ENCODE data around the gene ARGLU1. TPM values are rescaled to one million over a fixed set of nuclear protein-coding genes. Genes with fewer than 3 reads are reported as not detected.

The ARGLU1 gene
- total RNA-seq, 1 donor from 2014 or later = 91.5 TPM

GRCh38 chr13:106525865-106526264, 42.1 kb downstream of the ARGLU1 start:
- Mint-ChIP-seq H3K4me1 (ENCODE audit: low read depth) (no peaks in the 10 kb centered on the region), H3K9me3 (no peaks in the 10 kb centered on the region), H3K36me3 (ENCODE audit: low read depth) (no peaks in the 10 kb centered on the region), H3K4me3 (no peak overlapping the region), H3K27ac (no peak overlapping the region), H3K27me3 (ENCODE audit: insufficient read depth) (peaks cover 28% of the 10 kb centered on the region)
- intact Hi-C loops (cut with micrococcal nuclease) = no loop called here
- no peak for DNase-seq (ENCODE audit: low spot score)

DNA sequence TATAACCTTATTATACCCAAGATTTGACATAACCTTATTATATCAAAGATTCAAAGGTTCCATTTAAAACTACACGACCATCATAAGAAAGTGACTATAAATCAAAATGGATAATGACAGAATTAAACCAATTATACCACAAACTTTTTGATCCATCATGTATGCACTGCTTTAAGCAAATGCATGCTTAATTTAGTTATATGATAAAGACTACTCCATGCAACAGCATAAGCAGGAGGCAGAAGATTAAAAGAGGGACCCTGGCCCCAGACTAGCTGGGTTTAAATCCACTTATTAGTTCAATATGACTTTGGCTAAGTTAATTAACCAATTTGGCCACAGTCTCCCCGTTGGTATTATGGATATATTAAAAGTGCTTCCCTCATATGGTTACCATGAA, 43.8 kb downstream of the ARGLU1 start:
- Mint-ChIP-seq H3K27ac (no peak overlapping the region), H3K36me3 (ENCODE audit: low read depth) (no peaks in the 10 kb centered on the region), H3K4me1 (ENCODE audit: low read depth) (no peaks in the 10 kb centered on the region), H3K27me3 (ENCODE audit: insufficient read depth) (peaks cover 18% of the 10 kb centered on the region), H3K4me3 (no peak overlapping the region), H3K9me3 (no peaks in the 10 kb centered on the region)
- intact Hi-C loops (cut with micrococcal nuclease) = no loop called here
- DNase-seq (ENCODE audit: low spot score) = no peak

DNA sequence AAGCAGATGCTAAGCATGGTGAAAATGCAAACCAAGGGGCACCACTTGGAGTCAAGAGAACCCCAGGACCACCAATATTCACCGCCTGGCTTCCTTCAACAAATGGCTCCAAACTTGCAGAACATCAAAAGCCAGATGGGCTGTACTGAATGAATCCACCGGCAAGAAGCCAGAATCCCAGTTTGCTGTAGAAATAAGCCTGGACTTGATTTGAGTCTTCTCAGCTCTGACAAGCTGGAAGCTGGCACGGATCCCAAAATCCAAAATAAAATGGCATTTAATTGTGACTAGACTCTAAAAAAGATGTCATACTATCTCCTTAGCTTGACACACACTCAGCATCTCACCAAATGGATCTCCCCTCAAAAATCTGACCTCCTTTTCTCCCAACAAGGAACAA, 44.4 kb downstream of the ARGLU1 start:
- H3K27ac Mint-ChIP-seq = no peak overlapping the region
- H3K4me3 Mint-ChIP-seq = no peak overlapping the region
- no peaks in the 10 kb centered on the region for H3K36me3 Mint-ChIP-seq (ENCODE audit: low read depth)
- peaks cover 18% of the 10 kb centered on the region for H3K27me3 Mint-ChIP-seq (ENCODE audit: insufficient read depth)
- DNase-seq (ENCODE audit: low spot score) = no peak
- intact Hi-C loops (cut with micrococcal nuclease) = no loop called here
- H3K9me3 Mint-ChIP-seq = no peaks in the 10 kb centered on the region
- H3K4me1 Mint-ChIP-seq (ENCODE audit: low read depth) = no peaks in the 10 kb centered on the region

- no peak overlapping the region for H3K4me3 Mint-ChIP-seq
- no peaks in the 10 kb centered on the region for H3K36me3 Mint-ChIP-seq (ENCODE audit: low read depth)
- no peak for DNase-seq (ENCODE audit: low spot score)
- H3K4me1 Mint-ChIP-seq (ENCODE audit: low read depth) = no peaks in the 10 kb centered on the region
- peaks cover 18% of the 10 kb centered on the region for H3K27me3 Mint-ChIP-seq (ENCODE audit: insufficient read depth)
- no peak overlapping the region for H3K27ac Mint-ChIP-seq
- intact Hi-C loops (cut with micrococcal nuclease) = no loop called here
- H3K9me3 Mint-ChIP-seq = no peaks in the 10 kb centered on the region
Observed at GRCh38 chr13:106522898-106523525, 44.9 kb downstream of the ARGLU1 start.

DNA sequence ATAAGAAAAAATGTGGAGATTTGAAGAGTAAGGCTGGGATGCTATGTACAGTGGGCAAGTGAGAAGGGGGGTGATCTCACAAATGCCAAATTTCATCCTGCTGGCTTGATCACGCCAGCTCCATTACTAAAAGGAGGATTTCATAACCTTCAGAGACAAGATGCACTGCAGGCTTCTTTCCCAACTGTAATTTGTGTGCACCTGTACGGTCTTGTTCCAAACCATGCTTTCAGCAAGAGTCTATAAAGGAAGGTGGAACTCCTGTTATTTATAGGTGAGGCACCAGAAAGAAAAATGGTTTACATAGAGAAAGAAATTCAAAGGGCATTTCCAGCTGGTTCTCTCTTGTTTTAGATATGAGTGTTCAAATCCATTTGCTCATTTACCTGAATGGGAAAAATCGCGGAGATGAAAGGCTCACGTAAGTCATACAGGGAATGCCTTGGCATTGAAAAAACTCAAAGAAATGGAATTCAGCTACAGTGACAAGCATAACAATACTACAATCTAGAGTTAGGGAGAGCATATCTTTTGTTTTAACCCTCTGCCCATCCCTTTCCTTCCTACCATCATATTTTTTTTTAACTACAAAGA, 45.7 kb downstream of the ARGLU1 start:
- no peak overlapping the region for H3K27ac Mint-ChIP-seq
- H3K9me3 Mint-ChIP-seq = no peaks in the 10 kb centered on the region
- H3K4me1 Mint-ChIP-seq (ENCODE audit: low read depth) = no peaks in the 10 kb centered on the region
- no peak for DNase-seq (ENCODE audit: low spot score)
- no peak overlapping the region for H3K4me3 Mint-ChIP-seq
- peaks cover 18% of the 10 kb centered on the region for H3K27me3 Mint-ChIP-seq (ENCODE audit: insufficient read depth)
- no peaks in the 10 kb centered on the region for H3K36me3 Mint-ChIP-seq (ENCODE audit: low read depth)
- intact Hi-C loops (cut with micrococcal nuclease) = no loop called here

GRCh38 chr13:106521095-106521799, 46.7 kb downstream of the ARGLU1 start:
- no peaks in the 10 kb centered on the region for H3K9me3 Mint-ChIP-seq
- no peak for DNase-seq (ENCODE audit: low spot score)
- H3K4me3 Mint-ChIP-seq = no peak overlapping the region
- no peak overlapping the region for H3K27ac Mint-ChIP-seq
- no peaks in the 10 kb centered on the region for H3K36me3 Mint-ChIP-seq (ENCODE audit: low read depth)
- intact Hi-C loops (cut with micrococcal nuclease) = no loop called here
- H3K27me3 Mint-ChIP-seq (ENCODE audit: insufficient read depth) = peaks cover 18% of the 10 kb centered on the region
- no peaks in the 10 kb centered on the region for H3K4me1 Mint-ChIP-seq (ENCODE audit: low read depth)

DNA sequence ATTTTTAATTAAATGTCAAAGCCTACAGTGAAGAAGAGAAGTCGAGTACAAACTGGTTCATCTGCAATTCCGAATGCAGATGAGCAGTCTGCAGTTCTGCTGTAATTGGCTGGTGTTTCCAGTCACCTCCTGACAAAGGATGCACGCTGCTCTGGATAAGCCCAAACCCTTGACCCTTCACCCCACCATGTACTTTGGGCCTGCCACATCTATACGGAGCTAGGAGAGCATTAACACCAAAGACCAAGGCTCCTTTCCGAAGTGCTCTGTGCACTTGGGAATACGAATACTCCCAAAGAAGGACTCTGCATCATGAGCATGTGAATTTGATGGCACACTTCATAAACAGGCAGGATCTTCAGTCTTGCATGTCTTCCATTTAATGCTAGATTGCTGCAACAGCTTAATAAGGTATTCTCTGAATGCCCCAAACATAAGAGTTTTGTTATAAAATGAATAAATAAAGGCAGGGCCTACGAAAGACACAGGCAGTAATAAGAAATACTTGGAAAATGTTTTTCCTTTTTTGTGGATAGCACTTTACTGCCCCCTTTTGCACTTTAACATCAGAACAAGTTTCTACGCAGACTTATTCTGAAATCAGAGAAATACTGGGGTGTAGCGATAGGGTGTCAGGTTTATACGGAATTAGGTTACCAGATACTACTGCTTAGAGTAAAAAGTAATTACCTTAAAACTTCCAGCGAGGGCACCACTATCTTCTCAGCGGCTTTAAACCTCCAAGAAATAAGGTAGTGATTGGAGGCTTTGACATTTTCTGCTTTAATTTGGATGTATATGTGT, 47.5 kb downstream of the ARGLU1 start:
- DNase-seq (ENCODE audit: low spot score) = no peak
- Mint-ChIP-seq H3K4me3 (no peak overlapping the region), H3K4me1 (ENCODE audit: low read depth) (no peaks in the 10 kb centered on the region), H3K27ac (no peak overlapping the region), H3K27me3 (ENCODE audit: insufficient read depth) (peaks cover 18% of the 10 kb centered on the region), H3K9me3 (no peaks in the 10 kb centered on the region), H3K36me3 (ENCODE audit: low read depth) (no peaks in the 10 kb centered on the region)
- intact Hi-C loops (cut with micrococcal nuclease) = no loop called here

GRCh38 chr13:106518512-106518911, 49.4 kb downstream of the ARGLU1 start:
- Mint-ChIP-seq H3K4me1 (ENCODE audit: low read depth) (no peaks in the 10 kb centered on the region), H3K4me3 (no peak overlapping the region)
- intact Hi-C loops (cut with micrococcal nuclease) = no loop called here

DNA sequence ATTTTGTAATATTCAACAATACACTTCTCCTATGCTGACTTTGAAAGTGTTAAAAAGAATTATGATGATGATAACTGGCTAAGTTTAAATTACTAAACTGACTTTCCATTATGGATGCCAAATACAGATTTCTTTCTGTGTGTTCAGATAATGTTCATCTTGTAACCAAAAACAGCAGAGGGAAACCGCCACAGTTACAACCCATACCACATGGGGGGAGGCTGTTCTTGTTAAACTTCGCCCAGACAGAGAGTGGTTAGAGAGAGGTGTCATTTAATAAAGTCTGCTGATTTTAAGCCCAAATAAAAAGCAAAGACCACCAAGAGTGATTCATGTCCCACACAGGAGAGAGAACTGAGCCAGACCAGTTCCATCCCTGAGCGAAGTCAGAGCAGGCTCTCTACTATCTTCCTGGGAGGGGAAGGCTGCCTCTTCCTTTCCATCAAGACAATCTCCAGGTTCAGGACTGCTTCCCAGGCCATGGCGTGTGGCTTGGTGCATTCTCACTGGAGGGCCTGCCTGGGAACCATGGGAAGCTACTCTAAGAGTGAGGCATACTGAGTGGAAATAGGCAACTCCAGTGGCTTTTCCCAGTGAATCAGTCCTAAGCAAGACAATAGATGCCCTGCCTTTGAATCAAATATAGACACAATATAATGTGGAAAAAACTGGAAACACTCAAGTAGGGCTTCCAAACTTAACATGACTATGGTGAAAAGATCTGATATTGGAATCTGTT, 50.7 kb downstream of the ARGLU1 start:
- no peak overlapping the region for H3K4me3 Mint-ChIP-seq
- no peak overlapping the region for H3K27ac Mint-ChIP-seq
- DNase-seq (ENCODE audit: low spot score) = no peak
- intact Hi-C loops (cut with micrococcal nuclease) = no loop called here
- H3K27me3 Mint-ChIP-seq (ENCODE audit: insufficient read depth) = peaks cover 10% of the 10 kb centered on the region
- no peaks in the 10 kb centered on the region for H3K36me3 Mint-ChIP-seq (ENCODE audit: low read depth)
- H3K4me1 Mint-ChIP-seq (ENCODE audit: low read depth) = no peaks in the 10 kb centered on the region
- no peaks in the 10 kb centered on the region for H3K9me3 Mint-ChIP-seq

More at GRCh38 chr13:106518512-106518911, 49.4 kb downstream of the ARGLU1 start:
- H3K27me3 Mint-ChIP-seq (ENCODE audit: insufficient read depth) = peaks cover 10% of the 10 kb centered on the region
- DNase-seq (ENCODE audit: low spot score) = no peak
- no peaks in the 10 kb centered on the region for H3K9me3 Mint-ChIP-seq
- H3K27ac Mint-ChIP-seq = no peak overlapping the region
- no peaks in the 10 kb centered on the region for H3K36me3 Mint-ChIP-seq (ENCODE audit: low read depth)

GRCh38 chr13:106515635-106516254, 52.2 kb downstream of the ARGLU1 start:
- intact Hi-C loops (cut with micrococcal nuclease) = no loop called here
- H3K4me1 Mint-ChIP-seq (ENCODE audit: low read depth) = no peaks in the 10 kb centered on the region
- H3K36me3 Mint-ChIP-seq (ENCODE audit: low read depth) = no peaks in the 10 kb centered on the region
- no peak for DNase-seq (ENCODE audit: low spot score)
- peaks cover 12% of the 10 kb centered on the region for H3K27me3 Mint-ChIP-seq (ENCODE audit: insufficient read depth)
- H3K4me3 Mint-ChIP-seq = no peak overlapping the region
- no peaks in the 10 kb centered on the region for H3K9me3 Mint-ChIP-seq
- H3K27ac Mint-ChIP-seq = no peak overlapping the region

- Mint-ChIP-seq H3K4me3 (no peak overlapping the region), H3K4me1 (ENCODE audit: low read depth) (no peaks in the 10 kb centered on the region), H3K36me3 (ENCODE audit: low read depth) (no peaks in the 10 kb centered on the region), H3K9me3 (no peaks in the 10 kb centered on the region), H3K27me3 (ENCODE audit: insufficient read depth) (peaks cover 8% of the 10 kb centered on the region), H3K27ac (no peak overlapping the region)
- intact Hi-C loops (cut with micrococcal nuclease) = no loop called here
- no peak for DNase-seq (ENCODE audit: low spot score)
Observed at GRCh38 chr13:106514928-106515634, 52.9 kb downstream of the ARGLU1 start.
